Neural progenitor cell (in vitro differentiated cells): ENCODE data around the gene RELN.

Experiments used
- EZH2 ChIP-seq: fragments of 200-600 bp; sonication (generic); IDR thresholded peaks from 2 replicates; pipeline ENCODE4 v1.6.1; 2017; ENCODE audit warnings: antibody characterized with exemption, mild to moderate bottlenecking, moderate library complexity
- TF ChIP-seq, protein P1 (sequence below): fragments of 200-600 bp; sonication (generic); IDR thresholded peaks from 2 replicates; pipeline ENCODE4 v1.5.1; 2017; ENCODE audit warnings: antibody characterized with exemption, mild to moderate bottlenecking

- TF ChIP-seq, protein P1, sequence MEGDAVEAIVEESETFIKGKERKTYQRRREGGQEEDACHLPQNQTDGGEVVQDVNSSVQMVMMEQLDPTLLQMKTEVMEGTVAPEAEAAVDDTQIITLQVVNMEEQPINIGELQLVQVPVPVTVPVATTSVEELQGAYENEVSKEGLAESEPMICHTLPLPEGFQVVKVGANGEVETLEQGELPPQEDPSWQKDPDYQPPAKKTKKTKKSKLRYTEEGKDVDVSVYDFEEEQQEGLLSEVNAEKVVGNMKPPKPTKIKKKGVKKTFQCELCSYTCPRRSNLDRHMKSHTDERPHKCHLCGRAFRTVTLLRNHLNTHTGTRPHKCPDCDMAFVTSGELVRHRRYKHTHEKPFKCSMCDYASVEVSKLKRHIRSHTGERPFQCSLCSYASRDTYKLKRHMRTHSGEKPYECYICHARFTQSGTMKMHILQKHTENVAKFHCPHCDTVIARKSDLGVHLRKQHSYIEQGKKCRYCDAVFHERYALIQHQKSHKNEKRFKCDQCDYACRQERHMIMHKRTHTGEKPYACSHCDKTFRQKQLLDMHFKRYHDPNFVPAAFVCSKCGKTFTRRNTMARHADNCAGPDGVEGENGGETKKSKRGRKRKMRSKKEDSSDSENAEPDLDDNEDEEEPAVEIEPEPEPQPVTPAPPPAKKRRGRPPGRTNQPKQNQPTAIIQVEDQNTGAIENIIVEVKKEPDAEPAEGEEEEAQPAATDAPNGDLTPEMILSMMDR = no peak
- no peak for TF ChIP-seq EZH2
Observed at GRCh38 chr7:103919272-103919868, 70.1 kb downstream of the RELN start.
